Activated CD4-positive, alpha-beta T cell treated with anti-CD3 and anti-CD28 coated beads, Interleukin-2, amount 10 ng/mL, durations not matched to agents 24 days and 14 days (primary cell): ENCODE results near the gene PPP3CA. TPM values are rescaled to one million over a fixed set of nuclear protein-coding genes. Genes with fewer than 3 reads are reported as not detected.
"Not testable (repeated sequence)": the region's sequence is repeated elsewhere in the genome, so short reads cannot be mapped to it uniquely, and the experiment has no call there.

Experiments
- DNase-seq: peaks from one replicate; pipeline ENCODE4 v3.0.0; 2022
- H3K27ac Mint-ChIP-seq: one replicate; pipeline ENCODE4 v1.8.0; 2022; ENCODE audit warnings: mild to moderate bottlenecking, mixed read lengths
- H3K27me3 Mint-ChIP-seq: one replicate; pipeline ENCODE4 v1.8.0; 2022; ENCODE audit warnings: mixed read lengths
- H3K36me3 Mint-ChIP-seq: one replicate; pipeline ENCODE4 v1.8.0; 2022; ENCODE audit warnings: low read depth, mild to moderate bottlenecking, mixed read lengths
- H3K4me1 Mint-ChIP-seq: one replicate; pipeline ENCODE4 v1.8.0; 2021; ENCODE audit warnings: mixed read lengths
- H3K4me3 Mint-ChIP-seq: one replicate; pipeline ENCODE4 v1.8.0; 2022; ENCODE audit warnings: mild to moderate bottlenecking, moderate library complexity, mixed read lengths
- H3K9me3 Mint-ChIP-seq: one replicate; pipeline ENCODE4 v1.8.0; 2021; ENCODE audit warnings: mixed read lengths
- intact Hi-C: fragments of 100-400 bp; cut with micrococcal nuclease; formaldehyde crosslinking; loops from one replicate; pipeline ENCODE4 v1.15.1; 2023
- total RNA-seq: library from RNA; stranded (reverse); gene quantifications from 2 replicates; pipeline ENCODE4 v1.2.3, GENCODE V29; 2022

Gene PPP3CA
- total RNA-seq, 1 donor from 2014 or later: 7.1 TPM

- H3K4me3 Mint-ChIP-seq: no peak overlapping the region
- no peaks in the 10 kb centered on the region for H3K36me3 Mint-ChIP-seq
- H3K4me1 Mint-ChIP-seq: peaks cover 22% of the 10 kb centered on the region
- no peak overlapping the region for H3K27ac Mint-ChIP-seq
- no peak for DNase-seq
- intact Hi-C loops: no loop called here
- peaks cover 4% of the 10 kb centered on the region for H3K9me3 Mint-ChIP-seq
- H3K27me3 Mint-ChIP-seq: no peaks in the 10 kb centered on the region
Observed at GRCh38 chr4:101152521-101152920, 194.8 kb downstream of the PPP3CA start.

- H3K27me3 Mint-ChIP-seq: no peaks in the 10 kb centered on the region
- intact Hi-C loops: no loop called here
- H3K27ac Mint-ChIP-seq: no peak overlapping the region
- H3K4me1 Mint-ChIP-seq: peaks cover 3% of the 10 kb centered on the region
- no peak for DNase-seq
- no peak overlapping the region for H3K4me3 Mint-ChIP-seq
- no peaks in the 10 kb centered on the region for H3K36me3 Mint-ChIP-seq
- peaks cover 8% of the 10 kb centered on the region for H3K9me3 Mint-ChIP-seq
Observed at GRCh38 chr4:101148551-101148950, 198.8 kb downstream of the PPP3CA start.

GRCh38 chr4:101147283-101147682 lies 200.0 kb downstream of the PPP3CA start:
- no peaks in the 10 kb centered on the region for H3K36me3 Mint-ChIP-seq
- peaks cover 4% of the 10 kb centered on the region for H3K9me3 Mint-ChIP-seq
- no peaks in the 10 kb centered on the region for H3K27me3 Mint-ChIP-seq
- peaks cover 2% of the 10 kb centered on the region for H3K4me1 Mint-ChIP-seq
- no peak overlapping the region for H3K4me3 Mint-ChIP-seq
- no peak for DNase-seq
- H3K27ac Mint-ChIP-seq: no peak overlapping the region
- intact Hi-C loops: no loop called here

DNA sequence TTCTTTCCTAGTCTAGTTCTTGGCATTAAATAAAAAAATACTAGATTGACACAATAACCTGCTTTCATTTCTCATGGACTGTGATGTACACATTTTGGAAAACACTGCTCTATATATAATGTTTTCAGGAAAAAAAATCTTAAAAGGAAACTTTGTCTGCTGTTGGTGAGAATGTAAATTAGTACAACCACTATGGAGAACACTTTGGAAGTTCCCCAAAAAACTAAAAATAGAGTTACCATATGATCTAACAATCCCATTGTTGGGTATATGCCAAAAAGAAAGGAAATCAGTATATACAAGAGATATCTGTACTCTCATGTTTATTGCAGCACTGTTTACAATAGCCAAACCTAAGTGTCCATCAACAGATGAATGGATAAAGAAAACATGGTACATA lies 202.3 kb downstream of the PPP3CA start:
- H3K36me3 Mint-ChIP-seq: no peaks in the 10 kb centered on the region
- H3K27me3 Mint-ChIP-seq: no peaks in the 10 kb centered on the region
- DNase-seq: no peak
- H3K27ac Mint-ChIP-seq: no peak overlapping the region
- intact Hi-C loops: no loop called here
- H3K4me3 Mint-ChIP-seq: no peak overlapping the region
- peaks cover 2% of the 10 kb centered on the region for H3K4me1 Mint-ChIP-seq
- H3K9me3 Mint-ChIP-seq: peaks cover 4% of the 10 kb centered on the region

DNA sequence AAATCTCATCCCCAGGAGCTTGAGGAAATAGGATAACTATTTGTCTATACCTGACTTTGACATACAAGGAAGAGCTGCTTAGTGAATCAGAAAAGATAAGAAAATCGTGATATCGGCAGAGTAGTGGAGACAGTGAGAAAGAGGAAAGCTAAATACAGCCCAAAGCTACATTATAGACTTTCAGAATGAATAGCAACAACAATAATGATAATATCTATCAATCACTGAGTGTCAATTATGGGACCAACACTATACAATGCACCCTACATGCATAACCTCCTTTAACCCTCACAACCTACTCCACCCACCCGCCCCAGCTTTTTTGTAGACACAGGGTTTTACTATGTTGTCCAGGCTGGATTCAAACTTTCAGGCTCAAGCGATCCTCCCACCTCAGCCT lies 205.1 kb downstream of the PPP3CA start:
- H3K27me3 Mint-ChIP-seq: no peaks in the 10 kb centered on the region
- H3K4me3 Mint-ChIP-seq: no peak overlapping the region
- peaks cover 2% of the 10 kb centered on the region for H3K4me1 Mint-ChIP-seq
- peaks cover 4% of the 10 kb centered on the region for H3K9me3 Mint-ChIP-seq
- intact Hi-C loops: no loop called here
- no peak overlapping the region for H3K27ac Mint-ChIP-seq
- DNase-seq: no peak
- H3K36me3 Mint-ChIP-seq: no peaks in the 10 kb centered on the region

DNA sequence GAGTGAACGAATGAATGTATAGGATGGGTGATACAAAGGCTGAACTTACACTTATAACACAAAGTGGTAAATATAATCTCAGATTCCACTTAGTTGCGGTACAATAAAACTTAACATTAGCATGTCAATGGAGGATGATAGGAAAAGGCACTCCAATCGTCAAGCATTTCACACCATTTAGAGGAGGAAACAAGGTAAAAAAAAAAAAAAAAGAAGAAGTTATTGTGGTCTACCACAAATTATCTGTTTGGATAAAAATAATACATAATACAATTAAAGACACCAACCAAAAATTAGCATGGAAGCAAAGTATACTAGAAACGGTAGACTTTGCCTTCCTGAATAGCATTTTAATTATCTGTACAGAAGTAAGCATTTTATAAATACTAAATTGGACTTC lies 205.5 kb downstream of the PPP3CA start:
- Mint-ChIP-seq H3K27me3 (no peaks in the 10 kb centered on the region), H3K4me3 (no peak overlapping the region), H3K9me3 (peaks cover 4% of the 10 kb centered on the region), H3K27ac (no peak overlapping the region), H3K36me3 (no peaks in the 10 kb centered on the region), H3K4me1 (peaks cover 2% of the 10 kb centered on the region)
- intact Hi-C loops: no loop called here
- DNase-seq: no peak

DNA sequence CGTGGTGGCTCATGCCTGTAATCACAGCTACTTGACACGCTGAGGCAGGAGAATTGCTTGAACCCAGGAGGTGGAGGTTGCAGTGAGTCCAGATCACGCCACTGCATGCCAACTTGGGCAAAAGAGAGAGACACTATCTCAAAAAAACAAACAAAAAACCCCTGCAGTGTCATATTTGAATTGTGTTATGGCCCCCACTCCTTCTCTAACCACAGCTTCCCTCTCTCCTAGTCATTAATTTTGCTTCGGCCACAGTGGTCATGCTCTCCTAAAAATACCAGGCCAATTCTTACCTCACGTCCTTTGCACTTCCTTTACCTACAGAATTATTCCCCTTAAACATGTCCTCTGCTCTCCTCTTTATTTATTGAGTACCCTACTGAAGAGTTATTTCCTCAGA lies 206.1 kb downstream of the PPP3CA start:
- Mint-ChIP-seq H3K27me3 (no peaks in the 10 kb centered on the region), H3K9me3 (peaks cover 4% of the 10 kb centered on the region), H3K36me3 (no peaks in the 10 kb centered on the region), H3K4me3 (no peak overlapping the region), H3K4me1 (peaks cover 2% of the 10 kb centered on the region), H3K27ac (no peak overlapping the region)
- intact Hi-C loops: no loop called here
- DNase-seq: no peak

GRCh38 chr4:101140228-101140627 lies 207.1 kb downstream of the PPP3CA start:
- H3K4me1 Mint-ChIP-seq: peaks cover 7% of the 10 kb centered on the region
- DNase-seq: no peak
- intact Hi-C loops: no loop called here
- no peak overlapping the region for H3K4me3 Mint-ChIP-seq
- H3K9me3 Mint-ChIP-seq: peaks cover 2% of the 10 kb centered on the region
- no peak overlapping the region for H3K27ac Mint-ChIP-seq
- H3K27me3 Mint-ChIP-seq: no peaks in the 10 kb centered on the region
- H3K36me3 Mint-ChIP-seq: no peaks in the 10 kb centered on the region

- H3K36me3 Mint-ChIP-seq: no peaks in the 10 kb centered on the region
- peaks cover 14% of the 10 kb centered on the region for H3K9me3 Mint-ChIP-seq
- peaks cover 6% of the 10 kb centered on the region for H3K4me1 Mint-ChIP-seq
- no peak for DNase-seq
- H3K27me3 Mint-ChIP-seq: no peaks in the 10 kb centered on the region
- no peak overlapping the region for H3K27ac Mint-ChIP-seq
- no peak overlapping the region for H3K4me3 Mint-ChIP-seq
- intact Hi-C loops: no loop called here
Observed at GRCh38 chr4:101136373-101137370, 210.7 kb downstream of the PPP3CA start.

GRCh38 chr4:101135371-101136010 lies 211.8 kb downstream of the PPP3CA start:
- Mint-ChIP-seq H3K9me3 (peaks cover 15% of the 10 kb centered on the region), H3K4me1 (peaks cover 6% of the 10 kb centered on the region), H3K4me3 (peak overlapping the region; percentile 18), H3K36me3 (no peaks in the 10 kb centered on the region), H3K27me3 (no peaks in the 10 kb centered on the region), H3K27ac (no peak overlapping the region)
- intact Hi-C loops: no loop called here
- no peak for DNase-seq

DNA sequence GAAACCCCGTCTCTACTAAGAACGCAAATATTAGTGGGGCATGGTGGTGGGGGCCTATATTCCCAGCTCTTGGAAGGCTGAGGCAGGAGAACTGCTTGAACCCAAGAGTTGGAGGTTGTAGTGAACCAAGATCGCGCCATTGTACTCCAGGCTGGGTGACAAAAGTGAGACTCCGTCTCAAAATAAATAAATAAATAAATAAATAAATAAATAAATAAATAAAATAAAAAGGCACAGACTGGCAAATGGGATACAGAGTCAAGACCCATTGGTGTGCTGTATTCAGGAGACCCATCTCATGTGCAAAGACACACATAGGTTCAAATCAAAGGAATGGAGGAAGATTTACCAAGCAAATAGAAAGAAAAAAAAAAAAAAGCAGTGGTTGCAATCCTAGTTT lies 216.3 kb downstream of the PPP3CA start:
- H3K36me3 Mint-ChIP-seq, H3K27me3 Mint-ChIP-seq, intact Hi-C loops, H3K27ac Mint-ChIP-seq, H3K4me3 Mint-ChIP-seq, DNase-seq, H3K4me1 Mint-ChIP-seq: not testable (repeated sequence)
- H3K9me3 Mint-ChIP-seq: peaks cover 29% of the 10 kb centered on the region

DNA sequence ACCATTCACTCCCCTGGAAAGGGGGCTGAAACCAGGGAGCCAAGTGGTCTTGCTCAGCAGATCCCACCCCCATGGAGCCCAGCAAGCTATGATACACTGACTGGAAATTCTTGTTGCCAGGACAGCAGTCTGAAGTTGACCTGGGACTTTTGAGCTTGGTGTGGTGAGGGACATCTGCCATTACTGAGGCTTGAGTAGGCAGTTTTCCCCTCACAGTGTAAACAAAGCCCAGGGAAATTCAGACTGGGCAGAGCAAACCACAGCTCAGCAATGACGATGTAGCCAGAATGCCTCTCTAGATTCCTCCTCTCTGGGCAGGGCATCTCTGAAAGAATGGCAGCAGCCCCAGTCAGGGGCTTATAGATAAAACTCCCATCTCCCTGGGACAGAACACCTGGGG lies 218.4 kb downstream of the PPP3CA start:
- H3K27ac Mint-ChIP-seq, H3K27me3 Mint-ChIP-seq, H3K36me3 Mint-ChIP-seq, H3K4me3 Mint-ChIP-seq, H3K4me1 Mint-ChIP-seq, DNase-seq, intact Hi-C loops: not testable (repeated sequence)
- H3K9me3 Mint-ChIP-seq: peaks cover 23% of the 10 kb centered on the region

DNA sequence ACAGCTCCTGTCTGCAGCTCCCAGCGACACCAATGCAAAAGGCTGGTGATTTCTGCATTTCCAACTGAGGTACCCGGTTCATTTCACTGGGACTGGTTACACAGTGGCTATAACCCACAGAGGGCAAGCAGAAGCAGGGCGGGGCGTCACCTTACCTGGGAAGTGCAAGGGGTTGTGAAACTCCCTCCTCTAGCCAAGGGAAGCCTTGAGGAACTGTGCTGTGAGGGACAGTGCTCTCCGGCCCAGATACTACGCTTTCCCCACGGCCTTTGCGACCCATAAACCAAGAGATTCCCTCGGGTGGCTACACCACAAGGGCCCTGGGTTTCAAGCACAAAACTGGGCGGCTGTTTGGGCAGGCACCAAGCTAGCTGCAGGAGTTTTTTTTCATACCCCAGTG lies 218.9 kb downstream of the PPP3CA start:
- DNase-seq: no peak
- Mint-ChIP-seq H3K27ac (no peak overlapping the region), H3K4me3 (no peak overlapping the region), H3K9me3 (peaks cover 20% of the 10 kb centered on the region), H3K27me3 (no peaks in the 10 kb centered on the region), H3K4me1 (peaks cover 6% of the 10 kb centered on the region), H3K36me3 (peaks cover 4% of the 10 kb centered on the region)
- intact Hi-C loops: no loop called here

GRCh38 chr4:101127176-101127790 lies 220.0 kb downstream of the PPP3CA start:
- Mint-ChIP-seq H3K36me3 (peaks cover 4% of the 10 kb centered on the region), H3K9me3 (peaks cover 20% of the 10 kb centered on the region), H3K27me3 (no peaks in the 10 kb centered on the region), H3K4me3 (no peak overlapping the region), H3K4me1 (peaks cover 8% of the 10 kb centered on the region), H3K27ac (no peak overlapping the region)
- intact Hi-C loops: no loop called here
- DNase-seq: no peak
